ENCODE data around the gene ADRA2B. TPM values are rescaled to one million over a fixed set of nuclear protein-coding genes. Genes with fewer than 3 reads are reported as not detected.

The ADRA2B gene
- total RNA-seq, 4 donors from 2014 or later, result 0.93 to 3.6 (median 1.2) TPM

DNA sequence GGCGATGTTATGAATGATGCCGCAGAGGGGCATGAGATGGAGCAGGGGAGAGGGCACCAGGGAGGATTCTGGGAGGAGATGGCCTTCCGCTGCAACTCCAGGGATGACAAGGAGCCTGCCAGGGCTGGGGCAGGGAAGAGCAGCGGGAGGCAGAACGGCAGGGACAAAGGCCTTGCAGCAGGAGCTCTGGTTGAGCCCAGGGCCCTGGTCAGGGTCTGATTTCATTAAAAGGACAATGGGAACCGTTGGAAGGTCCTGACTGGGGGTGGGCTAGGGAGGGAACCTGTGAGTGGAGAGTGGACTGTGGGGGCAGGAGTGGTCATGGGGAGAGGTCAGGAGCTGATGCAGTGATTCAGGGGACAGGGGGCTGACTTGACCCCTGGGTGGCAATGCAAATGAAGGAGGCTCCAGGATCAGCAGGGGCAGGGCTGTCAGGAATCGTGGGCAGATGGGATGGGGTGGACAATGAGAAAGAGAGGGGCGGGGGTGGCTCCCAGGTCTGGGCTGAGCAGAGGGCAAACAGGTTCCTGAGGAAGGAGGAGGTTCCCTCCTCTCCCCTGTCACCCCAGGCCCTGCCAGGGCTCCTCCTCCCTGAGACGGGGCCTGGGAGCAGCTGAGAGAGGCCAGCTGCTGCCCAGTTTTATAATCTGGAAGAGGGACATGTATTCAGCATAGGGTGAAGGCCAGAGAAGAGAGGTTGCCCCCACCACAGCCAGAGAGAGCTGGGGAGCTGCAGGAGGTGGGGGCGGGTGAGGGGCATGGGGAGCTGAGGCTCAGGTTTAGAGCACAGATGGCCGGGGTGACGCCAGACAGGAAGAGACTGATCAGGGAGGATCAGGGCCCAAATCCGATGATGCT lies 36.2 kb upstream of the ADRA2B start:
- H3K27ac ChIP-seq, result no peak overlapping the region
- peak in 1 of 2 donors; percentile 48 for DNase-seq (ENCODE audit: low spot score in 2 of 2)
- no peaks in the 10 kb centered on the region for H3K36me3 ChIP-seq
- no peaks in the 10 kb centered on the region for H3K9me3 ChIP-seq
- TF ChIP-seq EP300 (IDR thresholded peaks at IDR 0.05) (no peak), POLR2A (IDR thresholded peaks at IDR 0.05) (no peak), POLR2AphosphoS5 (IDR thresholded peaks at IDR 0.05) (no peak)
- no peak overlapping the region for H3K4me3 ChIP-seq
- H3K4me1 ChIP-seq, result peaks cover 15% of the 10 kb centered on the region
- WGBS, result 78% methylated on average over 13 of the region's 13 CpGs
- H3K27me3 ChIP-seq, result peaks cover 3% of the 10 kb centered on the region

DNA sequence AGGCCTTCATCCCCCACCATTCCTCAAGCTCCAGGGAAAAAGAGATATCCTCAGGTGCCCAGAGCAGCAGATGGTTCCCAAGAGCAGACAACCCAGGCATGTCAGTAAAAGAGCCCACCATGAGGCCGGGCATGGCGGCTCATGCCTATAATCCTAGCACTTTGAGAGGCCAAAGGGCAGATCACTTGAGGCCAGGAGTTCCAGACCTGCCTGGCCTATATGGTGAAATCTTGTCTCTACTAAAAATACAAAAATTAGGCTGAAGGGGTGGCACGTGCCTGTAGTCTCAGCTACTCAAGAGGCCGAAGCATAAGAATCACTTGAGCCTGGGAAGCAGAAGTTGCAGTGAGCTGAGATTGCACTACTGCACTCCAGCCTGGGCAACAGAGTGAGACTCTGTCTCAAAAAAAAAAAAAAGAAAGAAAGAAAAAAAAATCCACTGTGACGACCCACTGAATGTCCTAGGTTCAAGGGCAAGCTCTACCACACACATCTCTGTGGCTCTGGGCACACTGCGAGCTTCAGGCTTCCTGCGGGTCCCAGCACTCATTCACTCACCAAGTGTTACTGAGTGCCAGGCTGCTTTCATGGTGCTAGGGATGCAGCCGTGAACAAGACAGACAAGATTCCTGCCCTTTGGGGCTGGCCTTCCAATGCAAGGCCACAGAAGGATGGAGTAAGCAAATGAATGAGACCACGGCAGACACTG lies 35.4 kb upstream of the ADRA2B start:
- peak in 1 of 2 donors; percentile 44 for DNase-seq (ENCODE audit: low spot score in 2 of 2)
- Histone ChIP-seq H3K27ac (no peak overlapping the region), H3K27me3 (no peaks in the 10 kb centered on the region), H3K4me1 (peaks cover 22% of the 10 kb centered on the region), H3K4me3 (no peak overlapping the region), H3K9me3 (no peaks in the 10 kb centered on the region), H3K36me3 (no peaks in the 10 kb centered on the region)
- TF ChIP-seq EP300 (IDR thresholded peaks at IDR 0.05) (no peak), POLR2AphosphoS5 (IDR thresholded peaks at IDR 0.05) (no peak), POLR2A (IDR thresholded peaks at IDR 0.05) (no peak)
- TF ChIP-seq, protein P1, sequence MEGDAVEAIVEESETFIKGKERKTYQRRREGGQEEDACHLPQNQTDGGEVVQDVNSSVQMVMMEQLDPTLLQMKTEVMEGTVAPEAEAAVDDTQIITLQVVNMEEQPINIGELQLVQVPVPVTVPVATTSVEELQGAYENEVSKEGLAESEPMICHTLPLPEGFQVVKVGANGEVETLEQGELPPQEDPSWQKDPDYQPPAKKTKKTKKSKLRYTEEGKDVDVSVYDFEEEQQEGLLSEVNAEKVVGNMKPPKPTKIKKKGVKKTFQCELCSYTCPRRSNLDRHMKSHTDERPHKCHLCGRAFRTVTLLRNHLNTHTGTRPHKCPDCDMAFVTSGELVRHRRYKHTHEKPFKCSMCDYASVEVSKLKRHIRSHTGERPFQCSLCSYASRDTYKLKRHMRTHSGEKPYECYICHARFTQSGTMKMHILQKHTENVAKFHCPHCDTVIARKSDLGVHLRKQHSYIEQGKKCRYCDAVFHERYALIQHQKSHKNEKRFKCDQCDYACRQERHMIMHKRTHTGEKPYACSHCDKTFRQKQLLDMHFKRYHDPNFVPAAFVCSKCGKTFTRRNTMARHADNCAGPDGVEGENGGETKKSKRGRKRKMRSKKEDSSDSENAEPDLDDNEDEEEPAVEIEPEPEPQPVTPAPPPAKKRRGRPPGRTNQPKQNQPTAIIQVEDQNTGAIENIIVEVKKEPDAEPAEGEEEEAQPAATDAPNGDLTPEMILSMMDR (IDR thresholded peaks at IDR 0.05), result no peak
- 97% methylated on average over 9 of the region's 9 CpGs for WGBS

DNA sequence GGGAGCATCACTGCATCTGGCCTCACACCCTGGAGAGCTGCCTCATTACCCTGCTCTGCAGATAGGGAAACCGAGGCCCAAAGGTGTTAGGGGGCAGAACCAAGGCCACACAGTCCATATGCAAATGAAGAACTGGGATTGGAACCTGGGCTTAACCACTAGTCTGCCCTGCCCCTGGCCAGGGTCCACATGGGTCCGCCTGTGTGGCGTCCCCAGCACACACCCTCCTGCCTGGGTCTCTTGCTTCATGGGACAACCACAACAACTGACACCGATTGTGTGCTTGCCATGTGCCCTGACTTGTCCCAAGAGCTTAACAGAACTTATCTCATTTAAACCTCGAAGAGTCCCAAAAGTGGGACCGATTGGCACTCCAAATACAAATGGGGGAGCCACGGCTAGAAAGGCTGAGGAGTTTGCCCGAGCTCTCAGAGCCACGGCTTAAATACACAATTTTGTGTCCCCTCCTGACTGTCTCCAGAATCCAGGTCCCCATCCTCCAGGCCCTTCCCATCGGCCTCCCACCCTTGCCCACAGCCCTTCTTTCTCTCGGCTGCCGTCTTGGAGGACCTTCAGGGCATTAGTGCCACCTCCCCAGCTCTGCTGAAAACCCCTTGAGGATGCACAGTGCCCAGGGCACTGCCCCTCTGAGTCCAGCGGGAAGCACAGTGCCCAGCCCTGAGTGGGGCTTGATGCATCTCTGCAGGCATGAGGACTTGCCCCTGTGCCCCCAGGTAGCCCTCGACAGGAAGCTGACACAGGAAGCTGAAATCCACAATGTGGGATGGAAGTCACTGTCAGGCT lies 34.6 kb upstream of the ADRA2B start:
- DNase-seq (ENCODE audit: low spot score in 2 of 2), result peak in 1 of 2 donors; percentile 43
- WGBS, result 92% methylated on average over 12 of the region's 14 CpGs
- TF ChIP-seq, protein P1 (IDR thresholded peaks at IDR 0.05), result no peak
- TF ChIP-seq POLR2AphosphoS5 (IDR thresholded peaks at IDR 0.05) (no peak), POLR2A (IDR thresholded peaks at IDR 0.05) (no peak), EP300 (IDR thresholded peaks at IDR 0.05) (no peak)

DNA sequence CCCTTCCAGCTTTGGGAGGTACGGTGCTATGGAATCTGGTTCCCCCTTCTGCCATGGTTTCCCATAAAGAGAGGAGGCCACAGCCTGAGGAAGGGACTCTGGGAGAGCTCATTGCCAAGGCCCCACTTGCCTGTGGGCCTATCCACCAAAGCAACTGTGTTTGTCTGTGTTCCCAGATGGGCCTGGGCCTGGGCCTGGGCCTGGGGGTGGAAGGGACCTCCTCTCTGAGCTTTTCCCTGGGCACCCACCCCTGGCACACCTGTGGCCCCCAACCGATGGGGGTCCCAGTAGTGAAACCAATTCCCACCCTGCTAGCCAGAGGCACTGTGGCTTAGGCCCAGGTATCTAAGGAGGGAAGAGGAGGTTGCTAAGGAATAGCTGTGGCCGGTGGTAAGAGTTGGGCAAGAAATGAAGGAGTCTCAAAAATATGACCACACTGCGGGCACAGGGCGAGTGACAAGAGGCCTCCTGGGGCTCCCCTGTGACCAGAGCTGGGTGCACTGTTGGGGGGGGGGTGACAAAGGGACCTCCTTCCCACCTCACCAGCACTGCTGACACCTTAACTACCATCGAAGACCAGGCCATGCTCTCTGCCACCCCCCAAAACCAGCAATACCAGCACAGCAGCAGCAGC lies 33.8 kb upstream of the ADRA2B start:
- no peaks in the 10 kb centered on the region for H3K27me3 ChIP-seq
- no peaks in the 10 kb centered on the region for H3K9me3 ChIP-seq
- peak in 1 of 2 donors; percentile 52 for DNase-seq (ENCODE audit: low spot score in 2 of 2)
- no peaks in the 10 kb centered on the region for H3K36me3 ChIP-seq
- TF ChIP-seq, protein P1 (IDR thresholded peaks at IDR 0.05), result no peak
- no peak for TF ChIP-seq POLR2AphosphoS5 (IDR thresholded peaks at IDR 0.05)
- TF ChIP-seq EP300 (IDR thresholded peaks at IDR 0.05), result no peak
- TF ChIP-seq POLR2A (IDR thresholded peaks at IDR 0.05), result no peak
- no peak overlapping the region for H3K27ac ChIP-seq
- H3K4me1 ChIP-seq, result peaks cover 37% of the 10 kb centered on the region
- 97% methylated on average over 6 of the region's 6 CpGs for WGBS
- H3K4me3 ChIP-seq, result no peak overlapping the region

More for the DNA sequence above, 34.6 kb upstream of the ADRA2B start:
- H3K27me3 ChIP-seq, result no peaks in the 10 kb centered on the region
- no peak overlapping the region for H3K4me3 ChIP-seq
- peaks cover 29% of the 10 kb centered on the region for H3K4me1 ChIP-seq
- no peaks in the 10 kb centered on the region for H3K36me3 ChIP-seq
- no peak overlapping the region for H3K27ac ChIP-seq
- H3K9me3 ChIP-seq, result no peaks in the 10 kb centered on the region
